GM18526 (cell line): ENCODE measurements around the gene TMEM18.

Experiments
- POLR2A ChIP-seq: IDR thresholded peaks from 3 replicates; pipeline ENCODE4 v1.6.1; 2011; ENCODE audit not compliant: insufficient read length; ENCODE audit errors: extremely low read depth

The TMEM18 gene

GRCh38 chr2:696999-697627 is 19.9 kb upstream of the TMEM18 start:
- no peak for TF ChIP-seq POLR2A

- no peak for TF ChIP-seq POLR2A
Measured at GRCh38 chr2:696463-696862, 19.3 kb upstream of the TMEM18 start.

- TF ChIP-seq POLR2A, result no peak
Measured at GRCh38 chr2:694906-695510, 17.8 kb upstream of the TMEM18 start.

GRCh38 chr2:694174-694573 is 17.0 kb upstream of the TMEM18 start:
- no peak for TF ChIP-seq POLR2A

GRCh38 chr2:693606-694005 is 16.4 kb upstream of the TMEM18 start:
- no peak for TF ChIP-seq POLR2A

- no peak for TF ChIP-seq POLR2A
Measured at GRCh38 chr2:692767-693166, 15.6 kb upstream of the TMEM18 start.

GRCh38 chr2:691821-692761 is 14.9 kb upstream of the TMEM18 start:
- no peak for TF ChIP-seq POLR2A

- no peak for TF ChIP-seq POLR2A
Measured at GRCh38 chr2:690799-691198, 13.6 kb upstream of the TMEM18 start.

GRCh38 chr2:689877-690510 is 12.8 kb upstream of the TMEM18 start:
- no peak for TF ChIP-seq POLR2A

- no peak for TF ChIP-seq POLR2A
Measured at GRCh38 chr2:689237-689636, 12.0 kb upstream of the TMEM18 start.

GRCh38 chr2:688504-689076 is 11.4 kb upstream of the TMEM18 start:
- TF ChIP-seq POLR2A, result no peak

- TF ChIP-seq POLR2A, result no peak
Measured at GRCh38 chr2:685421-685820, 8.2 kb upstream of the TMEM18 start.

GRCh38 chr2:682226-682625 is 5.0 kb upstream of the TMEM18 start:
- no peak for TF ChIP-seq POLR2A

- TF ChIP-seq POLR2A, result no peak
Measured at GRCh38 chr2:681312-681711, 4.1 kb upstream of the TMEM18 start.

GRCh38 chr2:680496-680895 is 3.3 kb upstream of the TMEM18 start:
- no peak for TF ChIP-seq POLR2A

- no peak for TF ChIP-seq POLR2A
Measured at GRCh38 chr2:678964-679363, 1.8 kb upstream of the TMEM18 start.
